Activated CD8-positive, alpha-beta T cell treated with anti-CD3 and anti-CD28 coated beads for 36 hours (primary cell): Measurements from ENCODE around the gene AKNA. TPM values are rescaled to one million over a fixed set of nuclear protein-coding genes. Genes with fewer than 3 reads are reported as not detected.

Source experiments
- ATAC-seq: fragments of 200-7000 bp; cut with Tn5 transposase; one replicate; pipeline ENCODE4 v1.10.0; 2021; ENCODE audit warnings: mild to moderate bottlenecking, moderate library complexity
- CTCF ChIA-PET: fragments of 350-600 bp; sonication (Branson Sonifier 250); formaldehyde crosslinking; loops from one replicate; lab custom pipeline; 2021; ENCODE audit warnings: antibody characterized with exemption; lab: Charles Lee
- POLR2A ChIA-PET: fragments of 350-600 bp; sonication (Branson Sonifier 250); formaldehyde crosslinking; loops from one replicate; lab custom pipeline; 2021; ENCODE audit warnings: antibody characterized with exemption; lab: Charles Lee
- DNase-seq: peaks from one replicate; pipeline ENCODE4 v3.0.0-alpha.2; 2020
- H3K27ac Mint-ChIP-seq: one replicate; pipeline ENCODE4 v1.8.0; 2021; ENCODE audit warnings: mild to moderate bottlenecking, mixed read lengths
- H3K27me3 Mint-ChIP-seq: one replicate; pipeline ENCODE4 v1.8.0; 2021; ENCODE audit warnings: mixed read lengths
- H3K36me3 Mint-ChIP-seq: one replicate; pipeline ENCODE4 v1.8.0; 2021; ENCODE audit warnings: low read depth, mixed read lengths
- H3K4me1 Mint-ChIP-seq: one replicate; pipeline ENCODE4 v1.8.0; 2021; ENCODE audit warnings: low read depth, mixed read lengths
- H3K4me3 Mint-ChIP-seq: one replicate; pipeline ENCODE4 v1.8.0; 2021; ENCODE audit warnings: mild to moderate bottlenecking, moderate library complexity, mixed read lengths
- H3K9me3 Mint-ChIP-seq: one replicate; pipeline ENCODE4 v1.8.0; 2021; ENCODE audit warnings: mixed read lengths
- CTCF ChIP-seq: fragments of 200-600 bp; IDR thresholded peaks from one replicate; pipeline ENCODE4 v1.8.0; 2022; ENCODE audit warnings: antibody characterized with exemption, mild to moderate bottlenecking
- intact Hi-C: fragments of 100-400 bp; cut with micrococcal nuclease; formaldehyde crosslinking; loops from one replicate; pipeline ENCODE4 v1.10.0; 2022
- total RNA-seq, 2 experiments: library from RNA; stranded (reverse); gene quantifications; one replicate each; pipeline ENCODE4 v1.2.3, GENCODE V29; 2021

Gene AKNA
- total RNA-seq, 2 experiments from 2014 or later: 166 to 167 TPM

- intact Hi-C loops: loop anchor here (2.0 kb wide), 1 partner anchor 36 kb away; no protein-coding TSS in a partner anchor
- Mint-ChIP-seq H3K27me3 (no peaks in the 10 kb centered on the region), H3K27ac (peak overlapping the region; percentile 100), H3K4me3 (peak overlapping the region; percentile 66), H3K36me3 (peaks cover 84% of the 10 kb centered on the region), H3K4me1 (peaks cover 66% of the 10 kb centered on the region), H3K9me3 (no peaks in the 10 kb centered on the region)
- DNase-seq: peak; percentile 99
- POLR2A ChIA-PET: interaction anchor here (1.2 to 18.4 kb wide), 6 partner anchors 9 to 48 kb away, joined by 3 to 277 read pairs (median 6); partner anchors contain the start of gene AKNA
- peak; percentile 89 for ATAC-seq
- no peak for TF ChIP-seq CTCF
- CTCF ChIA-PET: interaction anchor here (1.9 to 2.1 kb wide), 2 partner anchors 10 to 36 kb away, joined by 10 to 11 read pairs; no protein-coding TSS in a partner anchor
These were observed 38.8 kb downstream of the AKNA start for GRCh38 chr9:114348906-114349482.

DNA sequence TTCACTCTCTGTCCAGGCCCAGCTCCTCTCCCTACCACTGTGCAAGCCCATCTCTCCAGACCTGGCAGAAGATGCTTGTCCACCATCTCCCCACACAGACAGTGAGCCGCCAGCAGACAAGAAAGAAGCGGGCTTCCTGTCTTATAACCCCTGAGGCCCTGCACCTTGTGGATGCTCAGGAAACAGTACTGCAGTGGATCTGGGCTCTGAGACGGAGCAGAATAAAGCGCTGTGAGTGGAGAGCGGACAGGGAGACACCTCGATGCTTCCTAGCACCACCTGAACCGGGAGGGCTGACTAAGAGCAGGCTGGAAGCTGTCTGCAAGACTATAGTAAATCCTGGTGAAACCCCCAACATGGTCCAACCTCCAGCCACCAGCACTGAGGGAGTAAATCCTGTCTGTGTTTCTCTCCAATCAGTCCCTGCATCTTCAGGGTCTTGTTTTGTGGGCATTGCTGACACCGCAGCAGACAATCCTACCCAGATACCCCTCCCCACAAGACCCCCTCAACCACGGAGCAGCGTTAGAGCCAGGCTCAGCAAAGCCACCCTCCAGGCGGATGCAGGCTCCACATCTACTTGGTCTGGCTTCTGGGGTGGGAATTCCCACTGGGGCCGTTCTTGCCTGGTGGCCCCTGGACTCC is 39.4 kb downstream of the AKNA start:
- DNase-seq: no peak
- no peak for ATAC-seq
- Mint-ChIP-seq H3K27ac (peak overlapping the region; percentile 100), H3K9me3 (no peaks in the 10 kb centered on the region), H3K4me1 (peaks cover 68% of the 10 kb centered on the region), H3K36me3 (peaks cover 85% of the 10 kb centered on the region), H3K4me3 (peak overlapping the region; percentile 66), H3K27me3 (no peaks in the 10 kb centered on the region)
- TF ChIP-seq CTCF: no peak
- ChIA-PET CTCF (interaction anchor here (1.8 to 2.1 kb wide), 2 partner anchors 10 to 37 kb away, joined by 7 to 11 read pairs; no protein-coding TSS in a partner anchor), POLR2A (interaction anchor here (1.4 to 18.4 kb wide), 4 partner anchors 10 to 36 kb away, joined by 3 to 277 read pairs (median 18); partner anchors contain the start of gene AKNA)
- intact Hi-C loops: loop anchor here (2.0 kb wide), 1 partner anchor 36 kb away; no protein-coding TSS in a partner anchor

- Mint-ChIP-seq H3K36me3 (peaks cover 88% of the 10 kb centered on the region), H3K27me3 (no peaks in the 10 kb centered on the region), H3K9me3 (no peaks in the 10 kb centered on the region), H3K4me3 (peak overlapping the region; percentile 66), H3K27ac (peak overlapping the region; percentile 100), H3K4me1 (peaks cover 64% of the 10 kb centered on the region)
- intact Hi-C loops: loop anchor here (2.0 kb wide), 1 partner anchor 37 kb away; no protein-coding TSS in a partner anchor
- DNase-seq (no peak), ATAC-seq (no peak)
- CTCF ChIA-PET: interaction anchor here (1.8 kb wide), 1 partner anchor 9 kb away, joined by 7 read pairs; no protein-coding TSS in a partner anchor
- POLR2A ChIA-PET: interaction anchor here (0.7 to 18.4 kb wide), 5 partner anchors 9 to 37 kb away, joined by 3 to 277 read pairs (median 4); partner anchors contain the start of gene AKNA
- TF ChIP-seq CTCF: no peak
These were observed 40.1 kb downstream of the AKNA start for GRCh38 chr9:114347675-114348074.

DNA sequence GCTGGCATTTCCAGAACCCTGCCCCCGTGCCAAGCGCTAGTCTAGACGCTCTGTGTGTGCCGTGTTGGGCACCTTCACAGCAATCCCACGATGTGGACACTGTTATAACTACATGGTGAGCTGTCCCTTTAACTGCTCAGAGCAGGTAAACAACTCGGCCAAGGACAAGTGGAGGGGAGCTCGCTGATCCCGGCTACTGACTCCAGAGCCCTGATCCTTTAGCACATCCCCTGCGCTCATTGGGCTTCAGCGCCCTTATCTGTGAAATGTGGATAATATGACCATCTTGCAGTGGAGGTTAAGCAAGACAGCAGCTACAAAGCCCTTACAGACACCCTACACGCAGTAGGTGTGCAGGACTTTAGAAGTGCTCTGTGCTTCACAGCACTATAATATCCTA is 41.6 kb downstream of the AKNA start:
- Mint-ChIP-seq H3K36me3 (peaks cover 91% of the 10 kb centered on the region), H3K4me1 (peaks cover 57% of the 10 kb centered on the region), H3K9me3 (no peaks in the 10 kb centered on the region), H3K4me3 (no peak overlapping the region), H3K27me3 (no peaks in the 10 kb centered on the region), H3K27ac (peak overlapping the region; percentile 83)
- ChIA-PET CTCF (no interaction called here), POLR2A (interaction anchor here (1.2 to 18.4 kb wide), 4 partner anchors 10 to 38 kb away, joined by 3 to 277 read pairs (median 6); partner anchors contain the start of gene AKNA)
- DNase-seq (no peak), ATAC-seq (no peak)
- intact Hi-C loops: no loop called here
- no peak for TF ChIP-seq CTCF
